ENCODE measurements around the gene SETD3.

SETD3 gene

DNA sequence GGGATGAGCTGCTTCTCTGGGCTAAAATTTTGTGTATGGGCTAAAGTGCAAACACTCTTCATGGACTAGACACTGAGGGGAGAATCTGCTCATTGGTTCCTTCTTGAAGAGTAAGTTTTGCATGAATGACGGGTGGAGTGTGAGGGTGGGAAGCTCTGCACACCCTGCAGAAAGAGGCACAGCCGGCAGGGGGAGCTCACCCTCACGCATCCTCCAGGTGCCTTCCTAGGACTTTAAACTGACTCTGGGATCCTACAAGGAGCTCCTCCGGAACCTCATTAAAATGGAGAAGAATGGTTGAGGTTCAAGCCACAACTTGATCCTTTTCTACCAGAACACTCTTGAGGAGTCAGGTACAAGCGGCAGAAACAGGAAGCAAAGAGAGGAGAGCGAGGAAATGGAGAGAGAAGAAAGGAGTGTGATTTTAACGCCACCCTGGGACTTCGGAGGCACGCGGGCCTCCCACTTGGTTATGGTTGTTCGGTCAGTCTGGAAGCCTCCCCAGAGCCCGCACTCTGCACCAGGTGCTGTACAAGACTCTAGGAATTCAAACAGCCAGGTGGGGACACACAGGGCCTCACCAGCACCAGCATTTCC, 87.5 kb downstream of the SETD3 start:
- no peak for DNase-seq (ENCODE audit: low read depth)

DNA sequence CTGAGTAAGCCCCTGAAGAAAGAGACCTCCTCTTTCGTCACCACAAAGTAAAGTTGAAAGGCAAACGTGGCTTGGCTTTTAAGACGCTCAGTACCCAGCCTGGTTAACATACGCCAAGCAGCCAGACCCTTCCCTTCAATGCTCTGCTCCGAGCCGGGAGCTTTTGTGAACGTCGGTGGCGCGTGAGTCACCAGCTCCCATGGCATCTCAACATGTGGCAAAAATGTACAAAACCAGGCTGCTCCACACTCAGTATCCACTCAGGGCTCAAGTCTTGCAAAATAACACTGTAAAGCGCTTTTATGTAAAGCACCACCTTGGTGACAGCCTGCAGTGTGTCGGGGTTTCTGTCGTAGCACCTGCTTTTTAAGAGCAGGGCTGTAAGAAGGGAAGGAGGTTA, 89.0 kb downstream of the SETD3 start:
- no peak for DNase-seq (ENCODE audit: low read depth)

DNA sequence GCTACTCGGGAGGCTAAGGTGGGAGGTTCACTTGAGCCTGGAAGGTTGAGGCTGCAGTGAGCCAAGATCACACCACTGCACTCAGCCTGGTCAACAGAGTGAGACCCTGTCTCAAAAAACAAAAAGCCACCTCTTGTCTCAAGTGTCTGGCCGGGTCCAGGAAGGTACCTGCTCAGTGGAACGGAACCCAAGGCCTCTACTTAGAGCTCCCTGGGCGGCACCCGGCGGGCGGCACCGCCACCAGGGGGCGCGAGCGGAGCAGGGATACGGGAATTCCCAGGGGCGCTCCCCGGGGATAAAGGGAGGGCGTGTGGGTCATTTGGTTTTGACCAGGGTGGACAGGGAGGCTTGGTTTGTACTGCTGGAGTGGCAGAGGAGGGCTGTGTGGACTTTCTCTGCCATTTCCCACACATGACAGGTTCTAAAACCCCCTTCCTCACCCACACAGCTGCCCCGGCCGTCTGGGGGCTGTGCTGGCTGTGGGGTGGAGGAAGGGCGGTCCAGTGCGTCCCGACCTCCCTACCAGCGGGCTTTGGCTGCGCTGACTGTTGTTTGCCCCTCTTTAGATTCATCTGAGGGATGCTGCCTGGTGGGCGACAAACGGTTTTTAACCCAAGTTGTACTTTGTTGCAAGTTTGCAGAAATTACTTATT, 91.4 kb downstream of the SETD3 start:
- DNase-seq (ENCODE audit: low read depth): no peak

DNA sequence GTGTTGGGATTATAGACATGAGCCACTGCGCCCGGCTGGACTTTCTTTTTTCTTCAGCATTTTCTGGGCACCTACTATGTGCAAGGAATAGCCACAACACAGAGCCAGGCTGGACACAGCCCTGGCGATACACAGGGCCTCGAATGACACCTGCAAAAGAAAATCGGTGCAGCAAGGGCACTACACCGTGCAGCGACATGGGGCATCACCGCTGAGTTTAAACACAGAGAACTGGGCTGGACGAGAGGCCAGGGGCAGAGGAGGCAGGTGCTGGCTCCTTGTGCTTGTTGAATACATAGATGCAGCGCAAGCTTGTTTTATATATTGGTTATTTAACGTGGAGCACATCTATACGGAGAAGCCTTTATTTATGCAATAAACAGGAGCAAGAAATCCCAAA, 92.4 kb downstream of the SETD3 start:
- DNase-seq (ENCODE audit: low read depth): no peak

DNA sequence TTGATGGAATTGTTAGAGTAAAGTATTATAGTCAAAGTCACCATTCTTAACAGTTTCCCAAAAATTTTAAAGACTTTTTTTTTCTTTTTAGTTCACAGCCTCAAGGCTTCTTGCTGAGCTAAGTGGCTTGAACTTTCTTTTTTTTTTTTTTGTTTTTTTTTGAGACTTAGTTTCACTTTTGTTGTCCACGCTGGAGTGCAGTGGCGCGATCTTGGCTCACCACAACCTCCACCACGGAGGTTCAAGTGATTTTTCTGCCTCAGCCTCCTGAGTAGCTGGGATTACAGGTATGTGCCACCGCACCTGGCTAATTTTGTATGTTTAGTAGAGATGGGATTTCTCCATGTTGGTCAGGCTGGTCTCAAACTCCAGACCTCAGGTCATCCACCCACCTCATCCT, 92.8 kb downstream of the SETD3 start:
- no peak for DNase-seq (ENCODE audit: low read depth)

DNA sequence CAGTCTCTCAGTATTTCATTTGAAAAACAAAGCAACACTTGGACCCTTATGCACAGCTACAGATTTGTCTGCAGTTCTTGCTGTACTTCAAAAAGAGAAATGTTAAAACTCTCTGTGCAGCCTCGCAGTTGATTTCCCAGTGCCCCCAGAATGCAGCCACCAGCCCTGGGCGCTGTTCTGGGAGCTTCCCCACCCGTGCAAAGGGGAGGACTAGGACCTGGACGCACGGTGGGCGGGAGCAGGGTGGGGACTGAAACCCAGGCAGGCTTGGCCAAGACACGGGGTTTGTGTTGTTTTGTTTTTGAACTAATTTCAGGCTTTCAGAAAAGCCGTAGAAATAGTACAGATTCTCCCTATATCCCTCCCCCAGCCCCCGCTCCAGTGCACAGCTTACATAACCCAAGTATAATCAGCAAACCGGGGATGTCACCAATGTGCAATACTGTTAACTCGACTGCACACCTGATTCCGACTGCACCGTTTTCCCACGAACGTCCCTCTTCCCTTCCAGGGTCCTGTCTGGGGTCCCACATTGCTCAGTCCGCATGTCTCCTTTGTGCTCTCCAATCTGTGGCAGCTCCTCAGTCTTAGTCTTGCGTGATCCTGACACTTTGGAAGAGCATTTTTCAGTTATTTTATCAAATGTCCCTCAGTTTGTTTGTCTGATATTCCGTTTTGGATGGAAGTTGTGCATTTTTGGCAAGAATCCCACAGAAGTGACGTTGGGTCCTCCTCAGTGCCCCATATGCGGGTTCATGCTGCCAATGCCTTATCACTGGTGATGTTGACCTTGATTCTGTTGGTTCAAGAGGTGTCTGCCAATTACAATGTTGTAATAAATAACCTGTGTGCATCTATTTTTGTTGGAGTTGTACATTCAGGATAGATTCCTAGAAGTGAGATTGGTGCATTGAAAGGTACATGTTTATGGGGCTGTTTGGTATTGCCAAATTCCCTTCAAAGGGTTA, 95.9 kb downstream of the SETD3 start:
- no peak for DNase-seq (ENCODE audit: low read depth)

DNA sequence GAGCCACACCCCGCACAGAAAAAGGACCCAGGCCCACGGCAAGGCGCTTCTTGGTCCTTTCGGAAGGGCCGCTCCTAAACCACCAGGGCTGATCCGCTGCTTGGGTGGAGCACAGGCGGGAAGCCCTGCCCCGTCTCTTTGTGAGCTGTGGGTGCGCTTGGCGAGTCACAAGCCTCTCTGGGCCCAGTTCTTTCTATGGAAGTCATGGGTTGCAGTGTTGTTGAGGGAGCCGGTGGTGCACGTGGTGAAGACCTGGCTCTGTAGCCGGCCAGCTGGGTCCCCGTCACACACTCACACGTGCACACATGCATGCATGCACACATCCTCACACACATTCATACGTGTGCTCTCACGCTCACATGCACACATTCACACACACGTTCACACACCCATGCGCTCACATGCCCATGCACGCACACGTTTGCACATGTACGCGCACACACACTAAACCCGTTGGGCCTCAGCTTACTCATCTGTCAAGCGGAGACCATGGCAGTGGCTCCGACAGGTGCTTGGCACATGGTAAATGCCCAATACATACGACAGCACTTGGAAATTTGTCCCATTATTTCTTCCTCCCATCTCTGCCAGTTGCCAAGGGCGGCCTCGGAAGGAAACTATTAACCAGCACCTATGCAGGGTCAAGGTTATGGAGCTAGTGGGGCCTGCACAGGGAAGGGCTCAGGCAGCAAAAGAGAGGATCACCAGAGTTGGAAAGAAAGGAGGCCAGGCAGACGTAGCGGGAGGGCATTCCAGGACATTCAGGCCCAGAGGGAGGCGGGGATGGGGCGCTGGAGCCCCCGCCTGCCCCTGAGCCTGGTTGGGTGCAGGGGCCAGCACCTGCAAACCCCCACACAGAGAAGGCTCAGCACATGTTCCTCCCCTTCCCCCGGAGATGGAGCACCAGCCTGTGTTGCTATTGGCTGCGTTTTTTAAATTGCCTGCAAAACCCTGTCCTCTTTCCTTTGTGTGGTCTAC, 96.9 kb downstream of the SETD3 start:
- no peak for DNase-seq (ENCODE audit: low read depth)

DNA sequence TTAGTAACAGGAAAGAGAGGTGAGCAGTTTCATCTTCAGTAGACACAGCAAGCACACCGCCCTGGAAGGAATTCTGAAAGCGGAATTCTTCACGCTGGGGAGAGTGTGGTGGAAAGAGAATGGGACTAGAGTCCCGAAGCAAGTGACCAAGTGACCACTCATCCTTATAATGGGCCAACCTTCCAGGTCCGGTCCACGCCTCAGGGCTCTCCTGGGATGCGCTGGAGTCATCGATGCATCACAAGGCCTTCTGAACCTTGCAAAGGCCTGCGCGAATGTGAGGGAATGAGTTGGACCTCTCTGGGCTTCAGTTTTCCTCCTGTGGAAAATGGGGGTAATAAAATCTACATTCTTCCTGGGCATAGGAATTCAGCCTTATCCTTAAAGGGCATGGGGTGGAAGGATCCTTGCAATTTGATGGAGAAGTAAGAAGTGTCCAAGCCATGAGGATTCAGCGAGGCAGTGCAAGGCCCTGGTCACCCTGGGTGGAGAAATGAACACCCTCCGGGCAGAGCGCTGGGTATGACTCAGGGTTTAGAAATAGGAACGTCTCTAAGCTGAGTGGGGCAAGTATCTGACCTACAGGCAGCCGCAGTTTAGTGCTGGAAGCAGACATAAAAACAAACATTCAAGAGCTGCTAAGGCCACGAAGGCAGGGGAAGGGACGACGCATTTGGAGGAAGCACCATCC, 97.7 kb downstream of the SETD3 start:
- DNase-seq (ENCODE audit: low read depth): no peak

DNA sequence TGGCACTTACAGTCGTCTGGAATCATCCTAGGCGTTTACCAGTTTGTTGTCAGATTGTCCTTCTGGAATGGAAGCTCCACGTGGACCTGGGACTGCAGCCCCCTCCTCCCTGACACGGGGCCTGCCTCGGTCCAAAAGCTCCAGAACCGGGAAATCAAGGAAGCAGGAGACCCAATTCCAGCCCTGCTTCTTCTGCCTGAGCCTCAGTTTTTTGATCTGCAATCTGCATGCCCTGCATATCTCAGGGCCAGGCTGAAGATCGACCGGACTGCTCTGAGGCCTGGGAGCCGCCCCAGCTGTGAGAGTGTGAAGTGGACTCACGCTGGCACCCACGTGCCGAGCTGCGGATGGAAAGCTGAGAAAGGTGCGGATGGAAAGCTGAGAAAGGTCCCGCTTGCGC, 98.6 kb downstream of the SETD3 start:
- DNase-seq (ENCODE audit: low read depth): no peak

DNA sequence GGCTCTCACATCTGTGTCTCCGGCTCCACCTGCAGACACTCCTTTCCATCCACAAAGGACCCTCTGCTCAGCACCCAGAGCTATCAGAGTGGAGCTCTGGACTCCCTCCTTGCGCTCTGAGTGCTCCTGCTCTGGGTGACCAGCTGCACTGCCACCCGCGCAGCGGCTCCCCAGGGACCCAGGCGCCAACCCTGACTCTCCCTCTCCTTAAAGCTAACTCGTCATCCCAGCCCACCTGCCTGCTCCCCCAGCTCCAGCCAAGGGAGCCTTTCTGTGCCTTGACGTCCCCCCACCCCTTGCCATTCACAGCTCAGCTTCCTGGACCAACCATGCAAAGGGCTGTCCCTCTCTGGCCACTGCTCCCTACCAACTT, 99.0 kb downstream of the SETD3 start:
- DNase-seq (ENCODE audit: low read depth): no peak

DNA sequence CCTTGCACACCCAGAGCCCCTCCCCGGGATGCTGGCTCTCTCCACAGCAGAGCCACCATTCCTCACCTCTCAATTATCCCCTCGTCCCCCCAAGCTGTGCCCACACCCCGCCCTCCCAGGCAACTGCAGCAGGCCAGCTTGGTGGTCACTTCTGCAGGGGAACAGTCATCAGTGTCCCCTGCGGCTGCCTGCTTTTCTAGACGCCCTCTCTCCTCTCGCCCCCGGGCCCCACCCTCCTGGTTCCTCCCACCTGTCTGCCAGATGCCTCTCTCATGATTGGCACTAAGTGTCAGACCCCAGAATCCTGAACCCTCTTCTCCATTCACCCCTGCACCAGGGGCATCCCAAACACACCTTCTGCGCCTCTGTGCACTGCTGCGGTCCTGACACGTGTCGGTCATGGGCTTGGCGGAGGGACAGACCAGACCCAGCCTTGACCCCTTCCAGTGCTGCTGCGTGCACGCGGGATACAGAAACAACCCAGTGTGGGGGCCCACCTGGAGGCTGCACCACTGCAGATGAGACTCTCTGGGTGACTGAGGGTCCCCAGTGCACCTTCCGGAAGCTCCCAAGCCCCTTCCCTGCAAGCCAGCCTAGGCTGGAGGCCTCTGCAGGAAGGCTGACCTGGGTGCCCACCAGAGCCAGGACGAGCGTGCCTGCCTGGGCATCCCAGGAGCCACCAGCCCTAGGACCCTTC, 99.5 kb downstream of the SETD3 start:
- DNase-seq (ENCODE audit: low read depth): no peak

DNA sequence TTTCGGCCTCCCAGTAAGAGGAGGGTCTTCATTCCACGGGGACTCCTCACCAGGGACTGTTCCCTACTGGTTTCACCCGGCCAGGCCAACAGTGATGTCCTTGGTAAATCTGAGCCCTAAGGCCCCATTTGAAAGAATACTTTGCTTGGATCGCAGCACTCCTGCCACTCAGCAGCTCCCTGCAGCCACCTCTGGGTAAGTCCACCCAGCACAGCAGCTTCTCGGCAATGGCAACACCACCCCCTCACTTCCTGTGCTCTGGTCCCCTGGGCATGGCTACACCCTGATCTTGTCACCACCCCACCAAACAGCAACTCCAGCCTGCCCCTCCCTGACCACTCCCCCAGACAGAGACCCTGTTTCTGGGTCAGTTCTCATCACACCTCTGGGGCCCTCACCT, 100.3 kb downstream of the SETD3 start:
- DNase-seq (ENCODE audit: low read depth): no peak

DNA sequence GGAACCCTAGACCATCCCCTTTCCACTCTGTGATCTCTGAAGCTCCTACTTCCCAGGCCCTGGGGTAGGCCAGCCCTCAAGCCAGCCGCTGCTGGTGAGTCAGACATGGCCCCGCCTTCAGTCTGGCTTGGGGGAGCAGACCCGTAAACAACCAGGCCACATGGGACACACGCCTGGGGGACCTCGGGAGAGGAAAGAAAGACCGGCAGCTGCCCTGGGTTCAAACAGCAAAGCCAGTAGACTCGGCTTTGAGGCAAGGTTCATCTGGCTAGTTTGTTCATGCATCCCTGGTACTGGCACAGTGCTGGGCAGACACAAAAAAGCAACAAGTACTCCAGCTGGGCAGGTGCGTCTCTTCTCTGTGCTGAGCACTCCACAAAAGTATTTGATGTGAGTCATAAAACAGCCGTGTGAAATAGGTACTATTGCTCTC, 101.9 kb downstream of the SETD3 start:
- no peak for DNase-seq (ENCODE audit: low read depth)

DNA sequence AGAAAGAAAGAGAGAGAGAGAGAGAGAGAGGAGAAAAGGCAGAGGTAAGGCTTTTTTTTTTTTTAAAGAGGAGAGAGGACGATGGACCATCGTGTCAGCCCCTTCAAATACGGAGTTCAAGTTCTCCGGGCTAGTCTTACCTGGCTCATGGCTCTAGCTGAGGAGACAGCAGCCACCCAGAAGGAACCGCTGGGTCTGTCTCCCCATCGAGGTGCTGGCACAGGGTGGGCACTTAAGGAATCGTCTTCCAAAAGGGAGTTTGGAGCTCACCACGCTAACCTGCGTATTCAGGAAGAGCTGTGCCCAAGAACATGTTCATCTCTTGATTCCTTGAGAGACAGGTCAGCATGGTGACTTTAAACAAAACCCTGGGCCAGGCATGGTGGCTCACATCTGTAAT, 102.7 kb downstream of the SETD3 start:
- DNase-seq (ENCODE audit: low read depth): no peak

DNA sequence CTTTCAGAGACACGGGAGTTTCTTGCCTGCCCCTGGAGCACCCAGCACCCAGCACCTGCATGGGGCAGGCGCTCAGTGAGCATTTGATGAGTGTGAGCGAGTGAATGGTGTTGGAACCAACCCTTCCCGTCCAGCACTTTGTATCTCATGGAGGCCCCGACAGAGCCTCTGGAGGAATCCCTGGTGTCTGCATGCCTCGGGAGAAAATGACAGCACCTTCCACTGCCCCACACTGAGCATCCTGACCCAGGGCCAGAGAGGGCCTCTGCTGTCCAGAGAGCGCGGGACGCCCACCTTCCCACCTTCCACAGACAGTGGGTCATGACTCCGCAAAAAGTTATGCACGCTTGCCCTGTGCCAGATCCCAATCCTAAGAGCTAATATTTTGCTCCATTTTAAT, 105.7 kb downstream of the SETD3 start:
- no peak for DNase-seq (ENCODE audit: low read depth)

DNA sequence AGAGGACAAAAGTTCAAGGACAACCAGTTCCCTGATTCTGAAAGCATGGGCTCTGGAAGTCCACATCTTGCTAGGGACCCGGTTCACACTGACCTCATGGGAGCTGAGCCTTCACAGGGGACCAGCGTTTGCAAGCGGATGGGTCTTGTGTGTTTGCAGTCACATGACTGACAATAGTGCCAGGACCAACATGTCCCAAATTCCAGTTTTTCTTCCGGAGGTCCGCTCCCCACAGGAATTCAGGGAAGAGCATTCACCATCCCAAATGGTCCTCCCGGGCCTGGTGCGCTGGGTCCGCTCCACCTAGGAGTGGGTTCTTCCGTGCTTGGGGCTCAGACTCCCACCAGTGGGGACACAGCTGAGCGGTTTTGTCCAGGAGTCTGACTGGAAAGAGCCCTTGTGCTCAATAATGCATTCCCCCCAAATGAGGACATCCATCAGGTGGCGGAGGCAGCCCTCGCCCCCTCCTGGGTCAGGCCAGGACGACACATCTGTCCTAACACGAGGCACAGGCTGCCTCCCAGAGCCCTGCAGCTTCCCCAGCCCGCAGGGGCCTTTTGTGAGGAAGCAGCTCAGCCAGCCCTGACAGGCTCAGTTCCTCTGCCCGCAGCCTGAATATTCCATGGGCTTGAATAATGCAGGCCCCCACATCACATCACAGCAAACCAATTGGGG, 116.9 kb downstream of the SETD3 start:
- DNase-seq (ENCODE audit: low read depth): no peak

DNA sequence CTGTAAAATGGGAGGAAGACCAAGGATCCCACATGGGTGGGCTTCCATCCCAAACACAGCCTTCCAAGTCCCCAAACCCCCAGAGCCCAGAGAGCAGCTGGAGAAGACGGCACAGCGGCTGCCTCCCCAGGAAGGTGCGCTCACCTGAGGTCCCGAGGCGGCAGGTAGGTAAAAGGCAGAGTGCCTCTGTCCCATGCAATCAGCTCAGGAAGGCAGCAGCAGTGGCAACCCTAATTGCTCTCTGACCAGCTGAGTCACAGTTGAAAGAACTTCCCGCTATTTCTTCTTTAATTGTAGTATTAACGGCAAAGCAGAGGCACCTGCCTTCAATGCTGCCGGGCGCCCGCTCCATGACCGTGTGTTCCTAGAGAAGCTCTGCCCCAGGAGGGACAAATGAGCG, 117.6 kb downstream of the SETD3 start:
- DNase-seq (ENCODE audit: low read depth): no peak

DNA sequence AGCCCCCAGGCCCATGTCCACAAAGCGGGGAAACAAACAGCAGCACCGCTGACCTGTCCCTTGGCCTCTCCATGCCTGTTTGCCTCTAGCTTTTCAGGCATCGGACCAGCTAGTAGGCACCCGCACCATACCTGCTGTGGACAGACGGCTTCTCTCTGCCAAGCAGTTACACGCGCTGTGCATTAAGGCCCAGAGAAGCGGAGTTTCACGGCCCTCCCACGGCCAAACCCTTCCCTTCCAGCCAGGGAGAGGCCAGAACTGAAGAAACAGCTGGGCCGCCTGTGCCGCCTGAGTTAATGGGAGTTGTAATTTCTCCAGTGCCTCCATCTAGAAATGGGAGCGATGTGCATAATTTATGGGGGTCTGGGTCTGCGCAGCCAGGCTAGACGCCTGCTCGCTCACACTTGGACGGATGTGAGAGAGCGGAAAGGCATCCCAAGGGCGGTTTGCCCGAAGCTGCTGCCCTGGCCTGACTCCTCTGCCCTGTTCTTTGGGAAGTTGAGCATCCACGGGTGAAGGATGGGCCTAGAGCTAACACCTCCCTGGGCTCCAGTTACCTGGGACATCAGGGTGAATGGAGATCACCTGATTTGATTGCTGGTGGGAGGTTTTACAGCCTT, 119.0 kb downstream of the SETD3 start:
- DNase-seq (ENCODE audit: low read depth): no peak

DNA sequence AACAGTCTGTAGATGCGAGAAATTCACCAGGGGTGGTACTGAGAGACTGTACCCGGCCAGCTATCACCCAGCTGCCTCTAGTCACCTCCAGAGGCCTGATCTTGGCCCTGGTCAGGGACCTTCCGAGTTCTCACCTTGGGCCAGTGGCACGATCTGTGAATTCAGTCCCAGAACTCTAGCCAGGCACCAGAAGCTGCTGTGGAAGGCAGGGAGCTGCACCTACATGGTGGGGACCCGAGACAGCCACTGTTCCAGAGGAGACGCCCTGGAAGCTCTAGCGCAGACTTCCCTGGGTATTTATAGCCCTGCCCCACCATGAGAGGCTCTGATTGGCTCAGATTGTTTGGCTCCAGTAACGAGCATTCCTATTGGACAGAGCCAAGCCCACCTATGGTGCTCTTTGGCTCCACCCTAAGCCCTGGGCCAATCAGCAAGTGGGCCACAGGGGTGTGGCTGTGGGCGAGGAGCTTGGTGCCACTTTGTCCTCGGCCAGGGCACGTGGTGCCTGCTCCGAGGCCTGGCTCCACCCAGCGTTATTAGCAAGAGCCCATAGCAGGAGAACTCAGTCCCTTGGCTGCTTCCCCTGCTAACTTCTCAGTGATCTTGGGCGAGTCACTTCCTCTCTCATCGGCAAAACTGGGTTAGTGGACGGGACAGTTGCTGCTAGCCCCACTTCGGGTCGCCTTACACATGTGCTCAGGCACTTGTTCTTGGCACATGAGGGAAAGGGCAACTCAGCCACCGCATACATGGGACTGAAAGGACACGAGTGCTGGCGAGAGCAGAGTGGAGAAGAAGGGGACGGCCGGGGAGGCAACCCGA, 119.7 kb downstream of the SETD3 start:
- DNase-seq (ENCODE audit: low read depth): no peak
